ENCODE results near the gene NF1.

The NF1 gene

GRCh38 chr17:31385428-31386285, 290.9 kb downstream of the NF1 start:
- DNase-seq (ENCODE audit: low read depth, low spot score): no peak

DNA sequence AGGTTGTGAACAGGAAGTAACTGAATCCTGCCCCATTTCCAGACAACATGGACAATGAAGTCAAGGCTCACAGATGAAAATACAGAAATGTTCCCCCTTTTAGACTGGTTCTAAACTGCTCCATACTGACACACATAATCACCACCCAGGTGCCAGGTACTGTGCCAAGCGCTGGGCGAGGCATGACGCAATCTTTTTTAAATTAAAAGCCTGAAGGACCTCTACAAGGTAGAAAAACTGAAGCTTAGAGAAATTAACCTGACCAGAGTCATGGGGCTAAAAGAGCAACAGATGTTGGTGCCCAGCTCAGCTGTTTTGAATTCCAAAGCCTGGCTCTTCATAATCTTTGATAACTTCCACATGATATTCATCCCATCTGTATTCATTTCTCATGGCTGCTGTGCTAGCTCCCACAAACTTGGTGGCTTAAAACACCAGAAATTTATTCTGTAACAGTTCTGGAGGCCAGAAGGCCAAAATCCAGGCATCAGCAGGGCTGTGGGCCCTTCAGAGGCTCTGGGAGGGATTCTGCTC, 291.8 kb downstream of the NF1 start:
- DNase-seq (ENCODE audit: low read depth, low spot score): no peak

DNA sequence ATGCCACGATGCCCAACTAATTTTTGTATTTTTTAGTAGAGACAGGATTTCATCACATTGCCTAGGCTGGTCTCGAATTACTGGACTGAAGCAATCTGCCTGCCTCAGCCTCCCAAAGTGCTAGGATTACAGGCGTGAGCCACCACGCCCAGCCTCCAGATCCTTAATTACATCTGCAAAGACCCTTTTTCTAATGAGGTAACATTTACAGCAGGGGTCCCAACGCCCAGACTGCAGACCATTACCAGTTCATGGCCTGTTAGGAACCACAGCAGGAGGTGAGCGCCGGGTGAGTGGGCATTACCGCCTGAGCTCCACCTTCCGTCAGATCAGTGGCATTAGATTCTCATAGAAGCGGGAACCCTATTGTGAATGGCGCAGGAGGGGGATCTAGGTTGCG, 292.7 kb downstream of the NF1 start:
- DNase-seq (ENCODE audit: low read depth, low spot score): no peak

- DNase-seq (ENCODE audit: low read depth, low spot score): no peak
Measured at GRCh38 chr17:31388351-31388750, 293.6 kb downstream of the NF1 start.

DNA sequence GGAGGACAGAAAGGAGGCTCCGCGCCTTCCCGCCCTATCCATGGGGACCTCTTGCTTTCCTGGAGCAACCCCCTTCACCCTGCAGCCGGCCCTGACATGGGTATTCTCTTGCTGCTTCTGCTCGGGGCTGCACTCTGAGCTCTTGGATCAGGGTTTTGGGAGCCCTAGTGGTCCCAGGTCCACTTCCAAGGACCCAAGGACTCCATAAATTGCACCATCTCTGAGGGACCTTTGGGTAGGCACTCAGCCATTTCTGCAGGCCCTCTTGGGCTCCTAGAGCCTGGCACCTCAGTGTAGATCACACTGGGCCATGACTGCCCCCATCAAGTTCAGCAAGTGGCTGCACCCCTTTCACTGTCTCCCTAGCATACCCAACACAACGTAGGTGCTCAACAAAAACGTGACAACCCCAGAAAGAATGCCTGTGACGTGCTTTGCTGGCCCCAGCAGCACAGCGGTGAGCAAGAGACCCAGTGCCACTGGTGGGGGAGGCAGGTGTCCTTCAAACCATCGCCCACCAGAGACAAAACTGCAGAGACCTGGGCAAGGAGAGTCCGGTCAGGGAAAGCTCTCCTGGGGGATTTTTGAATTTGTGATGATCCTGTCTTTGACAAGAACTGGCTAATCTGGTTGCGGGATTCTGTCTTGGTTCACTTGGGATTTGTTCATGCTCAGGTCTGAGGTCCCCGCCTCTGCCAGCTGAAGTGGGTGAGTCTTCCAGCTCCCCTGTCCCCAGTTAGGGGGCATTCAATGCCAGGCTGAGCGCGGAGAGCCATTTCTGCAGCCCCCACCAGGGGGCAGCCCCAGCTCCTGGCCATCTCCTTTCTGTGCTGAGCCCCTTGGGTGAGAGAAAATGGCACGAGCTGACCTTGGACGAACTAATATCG, 294.2 kb downstream of the NF1 start:
- no peak for DNase-seq (ENCODE audit: low read depth, low spot score)

- no peak for DNase-seq (ENCODE audit: low read depth, low spot score)
Measured at GRCh38 chr17:31389657-31390381, 295.0 kb downstream of the NF1 start.

- no peak for DNase-seq (ENCODE audit: low read depth, low spot score)
Measured at GRCh38 chr17:31390426-31390747, 295.6 kb downstream of the NF1 start.

GRCh38 chr17:31390748-31391495, 296.1 kb downstream of the NF1 start:
- DNase-seq (ENCODE audit: low read depth, low spot score): no peak

GRCh38 chr17:31391496-31391949, 296.7 kb downstream of the NF1 start, which contains the start of gene RAB11FIP4:
Gene RAB11FIP4 (plus strand): TSS chr17:31391675. CDS start chr17:31391853, 178 bp downstream.
- DNase-seq (ENCODE audit: low read depth, low spot score): no peak

- no peak for DNase-seq (ENCODE audit: low read depth, low spot score)
Measured at GRCh38 chr17:31392002-31392855, 297.5 kb downstream of the NF1 start.

- no peak for DNase-seq (ENCODE audit: low read depth, low spot score)
Measured at GRCh38 chr17:31392856-31393748, 298.3 kb downstream of the NF1 start.

DNA sequence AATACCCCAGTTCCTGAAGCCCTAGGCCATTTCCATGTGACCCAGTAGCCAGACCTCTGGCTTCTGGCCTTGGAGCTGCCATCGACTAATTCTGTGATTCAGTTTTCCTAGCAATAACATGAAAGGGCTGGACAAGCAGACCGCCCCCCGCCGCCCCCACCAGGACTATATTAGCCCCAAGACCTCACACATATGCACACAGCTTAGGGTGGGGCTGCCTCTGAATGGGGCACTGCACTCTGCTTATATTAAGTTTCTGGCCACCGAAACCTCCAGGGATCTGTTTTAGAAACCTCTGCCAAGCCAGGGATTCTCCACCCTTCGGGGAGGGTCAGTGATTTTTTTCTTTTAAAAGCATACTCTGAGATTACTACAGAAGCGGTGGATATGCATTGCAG, 299.0 kb downstream of the NF1 start:
- DNase-seq (ENCODE audit: low read depth, low spot score): no peak

DNA sequence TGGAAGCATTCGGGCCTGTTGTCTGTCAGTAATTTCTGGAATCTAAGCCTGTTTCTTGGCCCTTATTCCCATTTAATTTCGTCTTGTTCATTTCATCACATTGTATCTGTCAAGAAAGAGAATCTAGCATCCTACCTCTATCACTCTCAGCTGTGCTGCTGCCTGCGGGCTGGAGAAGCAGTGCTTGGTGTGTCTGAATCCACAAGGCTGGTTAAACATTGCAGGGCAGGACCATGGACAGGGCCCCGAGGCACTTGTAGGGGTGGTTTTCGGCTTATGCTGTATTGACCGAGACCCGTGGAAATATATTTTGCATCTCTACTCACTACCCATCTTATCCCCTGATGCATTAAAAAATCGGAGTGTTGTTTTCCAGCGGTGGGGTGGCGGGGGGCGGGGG, 299.8 kb downstream of the NF1 start:
- DNase-seq (ENCODE audit: low read depth, low spot score): no peak

DNA sequence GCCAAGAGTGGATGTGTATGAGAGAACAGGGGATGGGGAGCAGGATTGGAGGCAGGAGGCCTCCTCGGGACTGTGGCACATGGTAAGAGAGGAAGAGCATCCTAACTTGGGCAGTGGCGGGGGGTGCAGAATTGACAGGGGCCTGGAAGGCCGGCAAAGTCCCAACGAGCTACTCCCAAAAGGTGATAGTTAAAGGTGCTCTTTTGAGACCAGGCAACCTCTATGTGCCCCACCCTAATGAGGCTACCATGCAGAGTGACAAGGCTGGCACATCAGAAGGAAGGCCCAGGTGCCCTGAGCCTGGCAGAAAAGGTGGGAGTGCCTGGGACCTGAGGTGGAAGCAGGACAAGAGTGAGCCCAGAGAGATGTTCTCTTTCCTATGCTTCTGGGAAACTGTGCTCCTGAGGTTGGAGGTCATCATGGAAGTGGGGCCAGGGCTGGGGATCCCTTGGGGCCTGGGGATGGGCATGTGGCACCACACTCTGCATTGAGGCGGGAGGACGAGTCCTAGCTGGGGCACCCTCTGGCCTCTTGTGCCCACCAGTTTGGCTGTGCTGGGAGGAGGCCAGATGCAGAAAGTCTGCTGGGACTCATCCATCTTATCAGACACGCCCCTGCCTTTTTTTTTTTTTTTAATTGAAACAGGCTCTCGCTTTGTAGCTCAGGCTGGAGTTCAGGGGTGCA, 302.6 kb downstream of the NF1 start:
- no peak for DNase-seq (ENCODE audit: low read depth, low spot score)

- DNase-seq (ENCODE audit: low read depth, low spot score): no peak
Measured at GRCh38 chr17:31398381-31399311, 303.9 kb downstream of the NF1 start.

GRCh38 chr17:31400481-31400950, 305.7 kb downstream of the NF1 start:
- DNase-seq (ENCODE audit: low read depth, low spot score): no peak

Data from activated CD4-positive, CD25-positive, alpha-beta regulatory T cell treated with anti-CD3 and anti-CD28 coated beads, Interleukin-2, amount 50 U/mL, for 16 hours (primary cell).